ENCODE measurements around the gene GUCY1A1.

GUCY1A1 gene

GRCh38 chr4:155738548-155738947, 71.9 kb downstream of the GUCY1A1 start:
- H3K9me3 ChIP-seq = no peaks in the 10 kb centered on the region
- intact Hi-C loops (cut with DNase I; ENCODE audit: low total_unique reads) = no loop called here
- TF ChIP-seq CTCF (IDR thresholded peaks at IDR 0.05) = no peak
- H3K4me1 ChIP-seq = peaks cover 0 to 5% (median 1%) of the 10 kb centered on the region in 4 donors
- no peaks in the 10 kb centered on the region for H3K36me3 ChIP-seq
- no peak for DNase-seq
- H3K27me3 ChIP-seq = no peaks in the 10 kb centered on the region
- H3K4me3 ChIP-seq = no peak overlapping the region
- H3K27ac ChIP-seq = no peak overlapping the region

- H3K4me3 ChIP-seq = no peak overlapping the region
- no peaks in the 10 kb centered on the region for H3K27me3 ChIP-seq
- no peaks in the 10 kb centered on the region for H3K36me3 ChIP-seq
- H3K9me3 ChIP-seq = no peaks in the 10 kb centered on the region
- no peak for DNase-seq
- peaks cover 0 to 11% (median 0%) of the 10 kb centered on the region in 4 donors for H3K4me1 ChIP-seq
- no peak overlapping the region for H3K27ac ChIP-seq
- intact Hi-C loops (cut with DNase I; ENCODE audit: low total_unique reads) = no loop called here
- no peak for TF ChIP-seq CTCF (IDR thresholded peaks at IDR 0.05)
Observed at GRCh38 chr4:155741546-155741945, 74.9 kb downstream of the GUCY1A1 start.

GRCh38 chr4:155742310-155743015, 75.8 kb downstream of the GUCY1A1 start:
- H3K36me3 ChIP-seq = no peaks in the 10 kb centered on the region
- intact Hi-C loops (cut with DNase I; ENCODE audit: low total_unique reads) = no loop called here
- H3K9me3 ChIP-seq = no peaks in the 10 kb centered on the region
- H3K4me3 ChIP-seq = no peak overlapping the region
- H3K4me1 ChIP-seq = peaks cover 0 to 11% (median 0%) of the 10 kb centered on the region in 4 donors
- DNase-seq = no peak
- no peak overlapping the region for H3K27ac ChIP-seq
- no peak for TF ChIP-seq CTCF (IDR thresholded peaks at IDR 0.05)
- H3K27me3 ChIP-seq = no peaks in the 10 kb centered on the region

GRCh38 chr4:155745984-155746383, 79.3 kb downstream of the GUCY1A1 start:
- Histone ChIP-seq H3K27ac (no peak overlapping the region), H3K4me3 (no peak overlapping the region), H3K27me3 (no peaks in the 10 kb centered on the region), H3K4me1 (peaks cover 0 to 11% (median 0%) of the 10 kb centered on the region in 4 donors), H3K36me3 (no peaks in the 10 kb centered on the region), H3K9me3 (no peaks in the 10 kb centered on the region)
- intact Hi-C loops (cut with DNase I; ENCODE audit: low total_unique reads) = no loop called here
- TF ChIP-seq CTCF (IDR thresholded peaks at IDR 0.05) = no peak
- DNase-seq = no peak

GRCh38 chr4:155748039-155748438, 81.4 kb downstream of the GUCY1A1 start:
- H3K9me3 ChIP-seq = no peaks in the 10 kb centered on the region
- DNase-seq = no peak
- intact Hi-C loops (cut with DNase I; ENCODE audit: low total_unique reads) = no loop called here
- no peaks in the 10 kb centered on the region for H3K36me3 ChIP-seq
- peaks cover 0 to 11% (median 0%) of the 10 kb centered on the region in 4 donors for H3K4me1 ChIP-seq
- no peaks in the 10 kb centered on the region for H3K27me3 ChIP-seq
- no peak for TF ChIP-seq CTCF (IDR thresholded peaks at IDR 0.05)
- H3K4me3 ChIP-seq = no peak overlapping the region
- no peak overlapping the region for H3K27ac ChIP-seq
